CD4-positive, alpha-beta memory T cell (primary cell): ENCODE results near the gene TM9SF4. TPM values are rescaled to one million over a fixed set of nuclear protein-coding genes. Genes with fewer than 3 reads are reported as not detected.

Experiments
- CTCF ChIA-PET: fragments of 350-600 bp; sonication (Branson Sonifier 250); formaldehyde crosslinking; loops from one replicate; lab custom pipeline; 2021; ENCODE audit warnings: inconsistent platforms; ENCODE audit not compliant: partially characterized antibody; lab: Charles Lee
- POLR2A ChIA-PET: fragments of 350-600 bp; sonication (Branson Sonifier 250); formaldehyde crosslinking; loops from one replicate; lab custom pipeline; 2021; ENCODE audit not compliant: partially characterized antibody; lab: Charles Lee
- DNase-seq, 5 donors: peaks; one replicate each; pipeline versions ENCODE4 v3.0.0 to v3.0.0-alpha.2; 2020 to 2022; ENCODE audit warnings: mixed read lengths in 1 of 5
- H3K27ac ChIP-seq: one replicate; pipeline ENCODE4 v1.7.0; 2013; ENCODE audit warnings: low read depth, low read length
- H3K27me3 ChIP-seq: 2 replicates; pipeline ENCODE4 v1.7.0; 2013; ENCODE audit warnings: mild to moderate bottlenecking, low read length, moderate library complexity; ENCODE audit not compliant: insufficient read depth
- H3K36me3 ChIP-seq: 2 replicates; pipeline ENCODE4 v1.7.0; 2013; ENCODE audit warnings: mild to moderate bottlenecking, low read length, moderate library complexity; ENCODE audit not compliant: insufficient read depth
- H3K4me1 ChIP-seq: 2 replicates; pipeline ENCODE4 v1.7.0; 2013; ENCODE audit warnings: mild to moderate bottlenecking, low read length, moderate library complexity; ENCODE audit not compliant: insufficient read depth
- H3K4me3 ChIP-seq, 2 donors: one replicate each; pipeline ENCODE4 v1.7.0; 2013; ENCODE audit warnings: low read length in 2 of 2, mild to moderate bottlenecking in 1 of 2
- H3K9me3 ChIP-seq, 2 donors: one replicate each; pipeline ENCODE4 v1.7.0; 2013; ENCODE audit warnings: low read length in 2 of 2, control low read depth in 1 of 2; ENCODE audit not compliant: control insufficient read depth in 1 of 2
- H3K27ac Mint-ChIP-seq, 7 donors: one replicate each; pipeline ENCODE4 v1.8.0; 2020 to 2021; ENCODE audit warnings: mixed read lengths in 7 of 7, mild to moderate bottlenecking in 6 of 7, inconsistent platforms in 3 of 7, moderate library complexity in 3 of 7
- H3K27me3 Mint-ChIP-seq, 2 donors: one replicate each; pipeline ENCODE4 v1.8.0; 2020 to 2021; ENCODE audit warnings: mixed read lengths in 2 of 2
- H3K36me3 Mint-ChIP-seq, 2 donors: one replicate each; pipeline ENCODE4 v1.8.0; 2020 to 2021; ENCODE audit warnings: mixed read lengths in 2 of 2, inconsistent platforms in 1 of 2, mild to moderate bottlenecking in 1 of 2
- H3K4me1 Mint-ChIP-seq, 4 donors: one replicate each; pipeline ENCODE4 v1.8.0; 2020 to 2021; ENCODE audit warnings: mixed read lengths in 4 of 4, mild to moderate bottlenecking in 1 of 4
- H3K4me3 Mint-ChIP-seq, 8 donors: one replicate each; pipeline ENCODE4 v1.8.0; 2020 to 2021; ENCODE audit warnings: mixed read lengths in 8 of 8, mild to moderate bottlenecking in 7 of 8, moderate library complexity in 6 of 8, inconsistent platforms in 3 of 8
- H3K9me3 Mint-ChIP-seq, 8 donors: one replicate each; pipeline ENCODE4 v1.8.0; 2020 to 2021; ENCODE audit warnings: mixed read lengths in 8 of 8, mild to moderate bottlenecking in 5 of 8, inconsistent platforms in 3 of 8, moderate library complexity in 1 of 8
- intact Hi-C: fragments of 100-400 bp; cut with micrococcal nuclease; formaldehyde crosslinking; loops from one replicate; pipeline ENCODE4 v1.15.1; 2023
- polyA plus RNA-seq, 2 donors: library from polyadenylated mRNA; unstranded; fragments of 300-500 nt; fragmentation: Illumina TruSeq; gene quantifications; one replicate each; pipeline ENCODE4 v1.2.3, GENCODE V29; 2021
- total RNA-seq, 2 experiments: library from RNA; stranded (reverse); gene quantifications; one replicate each; pipeline ENCODE4 v1.2.3, GENCODE V29; 2021

TM9SF4 gene
- total and polyA plus RNA-seq, 4 experiments from 2014 or later = 33.4 to 40.7 (median 36.7) TPM

GRCh38 chr20:32091888-32092346, 17.6 kb upstream of the TM9SF4 start:
- H3K27ac Mint-ChIP-seq = no peak overlapping the region
- Histone ChIP-seq H3K4me3 (no peak overlapping the region), H3K27ac (no peak overlapping the region), H3K9me3 (no peaks in the 10 kb centered on the region), H3K4me1 (no peaks in the 10 kb centered on the region), H3K36me3 (no peaks in the 10 kb centered on the region), H3K27me3 (no peaks in the 10 kb centered on the region)
- POLR2A ChIA-PET = no interaction called here
- peaks cover 3 to 4% of the 10 kb centered on the region in 2 donors for H3K27me3 Mint-ChIP-seq
- no peaks in the 10 kb centered on the region for H3K36me3 Mint-ChIP-seq
- peak overlapping the region in 1 of 8 donors; percentile 43 for H3K4me3 Mint-ChIP-seq
- CTCF ChIA-PET = interaction anchor here (0.7 to 3.7 kb wide), 23 partner anchors 9 to 562 kb away, joined by 3 to 24 read pairs (median 4); no protein-coding TSS in a partner anchor
- H3K4me1 Mint-ChIP-seq = peaks cover 0 to 4% (median 0%) of the 10 kb centered on the region in 4 donors
- peak; percentile 60 to 71 (median 69) for DNase-seq
- intact Hi-C loops = loop anchor here (1.0 to 2.0 kb wide), 2 partner anchors 239 to 269 kb away; no protein-coding TSS in a partner anchor
- H3K9me3 Mint-ChIP-seq = peaks cover 0 to 1% (median 0%) of the 10 kb centered on the region in 8 donors

DNA sequence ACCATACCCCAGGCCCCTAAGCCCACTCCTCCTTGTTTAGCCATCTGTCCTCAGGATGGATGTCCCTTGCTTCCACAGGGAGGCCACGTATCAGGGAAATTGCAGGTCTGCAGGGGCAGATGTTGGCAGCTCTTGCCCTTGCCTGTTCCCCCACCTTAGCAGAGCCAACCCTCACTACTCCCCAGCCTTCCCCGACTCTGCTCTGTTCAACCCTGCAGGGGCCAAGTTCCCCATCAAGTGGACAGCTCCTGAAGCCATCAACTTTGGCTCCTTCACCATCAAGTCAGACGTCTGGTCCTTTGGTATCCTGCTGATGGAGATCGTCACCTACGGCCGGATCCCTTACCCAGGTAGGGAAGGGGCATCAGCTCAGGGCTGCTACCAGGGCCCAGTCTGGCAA, 10.7 kb upstream of the TM9SF4 start:
- Histone ChIP-seq H3K9me3 (no peaks in the 10 kb centered on the region), H3K4me3 (no peak overlapping the region), H3K4me1 (no peaks in the 10 kb centered on the region), H3K27me3 (no peaks in the 10 kb centered on the region), H3K27ac (no peak overlapping the region), H3K36me3 (no peaks in the 10 kb centered on the region)
- Mint-ChIP-seq H3K27me3 (peaks cover 15 to 29% of the 10 kb centered on the region in 2 donors), H3K4me1 (no peaks in the 10 kb centered on the region), H3K27ac (no peak overlapping the region), H3K9me3 (no peaks in the 10 kb centered on the region), H3K4me3 (no peak overlapping the region), H3K36me3 (no peaks in the 10 kb centered on the region)
- CTCF ChIA-PET = no interaction called here
- POLR2A ChIA-PET = no interaction called here
- DNase-seq = no peak
- intact Hi-C loops = no loop called here

GRCh38 chr20:32108814-32109391, 611 bp upstream of the TM9SF4 start:
- Mint-ChIP-seq H3K36me3 (peaks cover 0 to 12% of the 10 kb centered on the region in 2 donors), H3K4me3 (peak overlapping the region in 5 of 8 donors; percentile 95 to 100 (median 99)), H3K27me3 (peaks cover 1 to 2% of the 10 kb centered on the region in 2 donors), H3K4me1 (peaks cover 22 to 38% (median 31%) of the 10 kb centered on the region in 4 donors), H3K27ac (peak overlapping the region in 4 of 7 donors; percentile 79 to 100 (median 98)), H3K9me3 (no peaks in the 10 kb centered on the region)
- no peaks in the 10 kb centered on the region for H3K9me3 ChIP-seq
- intact Hi-C loops = loop anchor here (1.0 to 5.0 kb wide), 4 partner anchors 98 to 1703 kb away; partner anchors contain the start of genes ASXL1, CHMP4B, PDRG1 and PLAGL2
- ChIA-PET CTCF (interaction anchor here (1.1 to 1.6 kb wide), 2 partner anchors 102 to 544 kb away, joined by 3 to 4 read pairs; no protein-coding TSS in a partner anchor), POLR2A (interaction anchor here (0.8 to 1.7 kb wide), 8 partner anchors 12 to 1381 kb away, joined by 3 to 9 read pairs (median 4); partner anchors contain the start of genes ASXL1, CBFA2T2, COMMD7 and PDRG1)
- H3K4me1 ChIP-seq = peaks cover 29% of the 10 kb centered on the region
- H3K36me3 ChIP-seq = no peaks in the 10 kb centered on the region
- H3K27me3 ChIP-seq = no peaks in the 10 kb centered on the region
- H3K27ac ChIP-seq = peak overlapping the region; percentile 100
- H3K4me3 ChIP-seq = no peak overlapping the region
- no peak for DNase-seq

- H3K27me3 Mint-ChIP-seq = no peaks in the 10 kb centered on the region
- Histone ChIP-seq H3K9me3 (no peaks in the 10 kb centered on the region), H3K4me3 (peak overlapping the region; percentile 90 to 92), H3K36me3 (no peaks in the 10 kb centered on the region), H3K27me3 (no peaks in the 10 kb centered on the region), H3K4me1 (peaks cover 39% of the 10 kb centered on the region), H3K27ac (peak overlapping the region; percentile 100)
- H3K36me3 Mint-ChIP-seq = peaks cover 0 to 18% of the 10 kb centered on the region in 2 donors
- H3K4me1 Mint-ChIP-seq = peaks cover 29 to 51% (median 42%) of the 10 kb centered on the region in 4 donors
- ChIA-PET POLR2A (interaction anchor here (1.1 to 1.7 kb wide), 3 partner anchors 10 to 248 kb away, joined by 3 to 9 read pairs (median 4); partner anchors contain the start of gene ASXL1), CTCF (interaction anchor here (0.9 to 1.6 kb wide), 2 partner anchors 9 to 101 kb away, joined by 4 to 6 read pairs; no protein-coding TSS in a partner anchor)
- no peaks in the 10 kb centered on the region for H3K9me3 Mint-ChIP-seq
- H3K27ac Mint-ChIP-seq = peak overlapping the region; percentile 96 to 100 (median 100)
- H3K4me3 Mint-ChIP-seq = peak overlapping the region; percentile 95 to 100 (median 98)
- DNase-seq = no peak
- intact Hi-C loops = no loop called here
Observed at GRCh38 chr20:32110173-32110704, 725 bp downstream of the TM9SF4 start.

- no peak for DNase-seq
- peaks cover 39% of the 10 kb centered on the region for H3K4me1 ChIP-seq
- peak overlapping the region; percentile 95 to 100 (median 98) for H3K4me3 Mint-ChIP-seq
- ChIA-PET POLR2A (interaction anchor here (1.7 kb wide), 1 partner anchor 78 kb away, joined by 3 read pairs; no protein-coding TSS in a partner anchor), CTCF (interaction anchor here (1.6 kb wide), 1 partner anchor 100 kb away, joined by 4 read pairs; no protein-coding TSS in a partner anchor)
- H3K36me3 Mint-ChIP-seq = peaks cover 0 to 20% of the 10 kb centered on the region in 2 donors
- H3K9me3 ChIP-seq = no peaks in the 10 kb centered on the region
- peaks cover 31 to 53% (median 45%) of the 10 kb centered on the region in 4 donors for H3K4me1 Mint-ChIP-seq
- H3K36me3 ChIP-seq = no peaks in the 10 kb centered on the region
- intact Hi-C loops = no loop called here
- H3K27me3 ChIP-seq = no peaks in the 10 kb centered on the region
- H3K9me3 Mint-ChIP-seq = no peaks in the 10 kb centered on the region
- H3K27me3 Mint-ChIP-seq = no peaks in the 10 kb centered on the region
- peak overlapping the region; percentile 100 for H3K27ac ChIP-seq
- no peak overlapping the region for H3K4me3 ChIP-seq
- peak overlapping the region; percentile 96 to 100 (median 100) for H3K27ac Mint-ChIP-seq
Observed at GRCh38 chr20:32110727-32111126, 1.2 kb downstream of the TM9SF4 start.

DNA sequence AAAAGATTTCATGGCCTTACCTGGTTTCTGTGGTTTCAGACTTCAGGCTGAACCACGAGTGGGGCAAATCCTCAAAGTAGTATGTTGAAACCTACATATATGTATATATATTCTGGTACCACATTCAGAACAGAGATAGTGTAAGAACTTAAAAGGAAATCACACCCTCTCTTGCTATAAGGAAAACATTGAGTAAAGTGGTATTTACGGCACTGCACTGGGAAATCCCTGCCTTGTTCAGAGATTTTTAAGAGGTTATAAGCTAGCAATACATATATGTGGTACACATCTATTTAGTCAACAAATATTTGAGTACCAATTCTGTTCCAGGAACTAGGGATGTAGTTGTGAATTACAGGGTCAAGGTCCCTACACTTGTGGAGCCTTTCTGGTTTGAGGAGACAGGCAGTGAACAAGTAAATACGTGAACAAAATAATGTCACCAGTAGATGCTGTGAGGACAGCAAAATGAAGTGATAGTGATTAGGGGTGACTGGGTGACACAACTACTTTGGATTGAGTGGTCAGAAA, 1.7 kb downstream of the TM9SF4 start:
- intact Hi-C loops = no loop called here
- H3K9me3 Mint-ChIP-seq = no peaks in the 10 kb centered on the region
- POLR2A ChIA-PET = no interaction called here
- no peak overlapping the region for H3K4me3 ChIP-seq
- H3K4me1 Mint-ChIP-seq = peaks cover 33 to 57% (median 48%) of the 10 kb centered on the region in 4 donors
- peaks cover 2 to 22% of the 10 kb centered on the region in 2 donors for H3K36me3 Mint-ChIP-seq
- H3K27ac ChIP-seq = peak overlapping the region; percentile 100
- no peaks in the 10 kb centered on the region for H3K36me3 ChIP-seq
- no peaks in the 10 kb centered on the region for H3K27me3 ChIP-seq
- H3K27ac Mint-ChIP-seq = peak overlapping the region in 5 of 7 donors; percentile 79 to 100 (median 96)
- H3K9me3 ChIP-seq = no peaks in the 10 kb centered on the region
- H3K4me1 ChIP-seq = peaks cover 39% of the 10 kb centered on the region
- H3K27me3 Mint-ChIP-seq = no peaks in the 10 kb centered on the region
- DNase-seq = no peak
- CTCF ChIA-PET = no interaction called here
- H3K4me3 Mint-ChIP-seq = peak overlapping the region in 7 of 8 donors; percentile 71 to 100 (median 98)
